CD8-positive, alpha-beta memory T cell (primary cell): ENCODE measurements around the gene CSF3. TPM values are rescaled to one million over a fixed set of nuclear protein-coding genes. Genes with fewer than 3 reads are reported as not detected.

Experiments
- CTCF ChIA-PET: fragments of 350-600 bp; sonication (Branson Sonifier 250); formaldehyde crosslinking; loops from one replicate; lab custom pipeline; 2021; ENCODE audit warnings: antibody characterized with exemption; lab: Charles Lee
- POLR2A ChIA-PET: fragments of 350-600 bp; sonication (Branson Sonifier 250); formaldehyde crosslinking; loops from one replicate; lab custom pipeline; 2021; ENCODE audit warnings: antibody characterized with exemption; lab: Charles Lee
- DNase-seq, 5 donors: peaks; one replicate each; pipeline versions ENCODE4 v3.0.0 to v3.0.0-alpha.2; 2020 to 2022; ENCODE audit warnings: mixed read lengths in 1 of 5
- H3K27ac ChIP-seq: one replicate; pipeline ENCODE4 v1.7.0; 2013; ENCODE audit warnings: low read depth, mild to moderate bottlenecking, low read length, moderate library complexity
- H3K27me3 ChIP-seq: 2 replicates; pipeline ENCODE4 v1.7.0; 2013; ENCODE audit warnings: low read length, mild to moderate bottlenecking; ENCODE audit not compliant: insufficient read depth, poor library complexity, severe bottlenecking
- H3K36me3 ChIP-seq: 2 replicates; pipeline ENCODE4 v1.7.0; 2013; ENCODE audit warnings: mild to moderate bottlenecking, low read length, moderate library complexity; ENCODE audit not compliant: insufficient read depth
- H3K4me1 ChIP-seq: 2 replicates; pipeline ENCODE4 v1.7.0; 2013; ENCODE audit warnings: mild to moderate bottlenecking, low read length, moderate library complexity; ENCODE audit not compliant: insufficient read depth
- H3K4me3 ChIP-seq: 2 replicates; pipeline ENCODE4 v1.7.0; 2013; ENCODE audit warnings: mild to moderate bottlenecking, low read length
- H3K9me3 ChIP-seq: 2 replicates; pipeline ENCODE4 v1.7.0; 2013; ENCODE audit warnings: mild to moderate bottlenecking, low read length
- H3K27ac Mint-ChIP-seq, 8 donors: one replicate each; pipeline ENCODE4 v1.8.0; 2020 to 2021; ENCODE audit warnings: mixed read lengths in 8 of 8, mild to moderate bottlenecking in 6 of 8, inconsistent platforms in 3 of 8, moderate library complexity in 3 of 8
- H3K27me3 Mint-ChIP-seq, 2 donors: one replicate each; pipeline ENCODE4 v1.8.0; 2020 to 2021; ENCODE audit warnings: mixed read lengths in 2 of 2, mild to moderate bottlenecking in 1 of 2, moderate library complexity in 1 of 2
- H3K36me3 Mint-ChIP-seq, 3 donors: one replicate each; pipeline ENCODE4 v1.8.0; 2020 to 2021; ENCODE audit warnings: mixed read lengths in 3 of 3, inconsistent platforms in 1 of 3, mild to moderate bottlenecking in 1 of 3
- H3K4me1 Mint-ChIP-seq, 3 donors: one replicate each; pipeline ENCODE4 v1.8.0; 2020 to 2021; ENCODE audit warnings: mixed read lengths in 3 of 3, inconsistent platforms in 1 of 3, mild to moderate bottlenecking in 1 of 3
- H3K4me3 Mint-ChIP-seq, 7 donors: one replicate each; pipeline ENCODE4 v1.8.0; 2020 to 2021; ENCODE audit warnings: mixed read lengths in 7 of 7, mild to moderate bottlenecking in 6 of 7, moderate library complexity in 4 of 7, inconsistent platforms in 2 of 7
- H3K9me3 Mint-ChIP-seq, 5 donors: one replicate each; pipeline ENCODE4 v1.8.0; 2020 to 2022; ENCODE audit warnings: mixed read lengths in 5 of 5, mild to moderate bottlenecking in 3 of 5, moderate library complexity in 2 of 5, inconsistent platforms in 1 of 5
- polyA plus RNA-seq: library from polyadenylated mRNA; unstranded; fragments of 300-500 nt; fragmentation: Illumina TruSeq; gene quantifications from one replicate; pipeline ENCODE4 v1.2.3, GENCODE V29; 2021
- total RNA-seq, 2 experiments: library from RNA; stranded (reverse); gene quantifications; one replicate each; pipeline ENCODE4 v1.2.3, GENCODE V29; 2021

CSF3 gene
- total and polyA plus RNA-seq, 3 experiments from 2014 or later, result not detected

GRCh38 chr17:39973496-39973895, 41.7 kb upstream of the CSF3 start:
- Mint-ChIP-seq H3K27me3 (peaks cover 13 to 48% of the 10 kb centered on the region in 2 donors), H3K9me3 (no peaks in the 10 kb centered on the region), H3K36me3 (peaks cover 0 to 3% (median 0%) of the 10 kb centered on the region in 3 donors)

GRCh38 chr17:39974433-39974832, 40.8 kb upstream of the CSF3 start:
- H3K4me1 ChIP-seq, result peaks cover 2% of the 10 kb centered on the region
- H3K36me3 ChIP-seq, result no peaks in the 10 kb centered on the region
- Mint-ChIP-seq H3K27ac (peak overlapping the region in 2 of 8 donors; percentile 61 to 64), H3K36me3 (peaks cover 0 to under 1% (median 0%) of the 10 kb centered on the region in 3 donors), H3K4me1 (peaks cover 2 to 3% (median 3%) of the 10 kb centered on the region in 3 donors), H3K4me3 (no peak overlapping the region), H3K9me3 (no peaks in the 10 kb centered on the region), H3K27me3 (peaks cover 16 to 45% of the 10 kb centered on the region in 2 donors)
- CTCF ChIA-PET, result interaction anchor here (1.0 kb wide), 1 partner anchor 266 kb away, joined by 3 read pairs; no protein-coding TSS in a partner anchor
- DNase-seq, result peak in 1 of 5 donors; percentile 17
- POLR2A ChIA-PET, result no interaction called here
- no peaks in the 10 kb centered on the region for H3K27me3 ChIP-seq
- no peak overlapping the region for H3K27ac ChIP-seq
- H3K9me3 ChIP-seq, result no peaks in the 10 kb centered on the region
- H3K4me3 ChIP-seq, result no peak overlapping the region

More at GRCh38 chr17:39973496-39973895, 41.7 kb upstream of the CSF3 start:
- Mint-ChIP-seq H3K27ac (no peak overlapping the region), H3K4me1 (peaks cover 0 to 5% (median 0%) of the 10 kb centered on the region in 3 donors), H3K4me3 (no peak overlapping the region)
- Histone ChIP-seq H3K9me3 (no peaks in the 10 kb centered on the region), H3K27ac (no peak overlapping the region), H3K36me3 (no peaks in the 10 kb centered on the region), H3K27me3 (no peaks in the 10 kb centered on the region), H3K4me3 (no peak overlapping the region), H3K4me1 (no peaks in the 10 kb centered on the region)
- DNase-seq, result no peak
- CTCF ChIA-PET, result interaction anchor here (0.9 to 1.0 kb wide), 2 partner anchors 11 to 265 kb away, joined by 3 read pairs; partner anchors contain the start of gene GSDMA
- POLR2A ChIA-PET, result no interaction called here

- POLR2A ChIA-PET, result no interaction called here
- Histone ChIP-seq H3K27ac (no peak overlapping the region), H3K4me3 (no peak overlapping the region), H3K36me3 (no peaks in the 10 kb centered on the region), H3K9me3 (no peaks in the 10 kb centered on the region), H3K4me1 (peaks cover 9% of the 10 kb centered on the region), H3K27me3 (no peaks in the 10 kb centered on the region)
- no peak overlapping the region for H3K27ac Mint-ChIP-seq
- peaks cover 12 to 36% of the 10 kb centered on the region in 2 donors for H3K27me3 Mint-ChIP-seq
- H3K4me1 Mint-ChIP-seq, result peaks cover 11 to 14% (median 13%) of the 10 kb centered on the region in 3 donors
- no peak overlapping the region for H3K4me3 Mint-ChIP-seq
- CTCF ChIA-PET, result interaction anchor here (0.8 to 2.5 kb wide), 3 partner anchors 18 to 28 kb away, joined by 3 to 10 read pairs (median 3); no protein-coding TSS in a partner anchor
- H3K36me3 Mint-ChIP-seq, result peaks cover 0 to 5% (median 0%) of the 10 kb centered on the region in 3 donors
- peak in 1 of 5 donors; percentile 5 for DNase-seq
- no peaks in the 10 kb centered on the region for H3K9me3 Mint-ChIP-seq
These were observed 39.4 kb upstream of the CSF3 start for GRCh38 chr17:39975801-39976200.

- Mint-ChIP-seq H3K27me3 (peaks cover 8 to 11% of the 10 kb centered on the region in 2 donors), H3K4me1 (peaks cover 31 to 42% (median 41%) of the 10 kb centered on the region in 3 donors), H3K36me3 (peaks cover 0 to 22% (median 0%) of the 10 kb centered on the region in 3 donors), H3K27ac (peak overlapping the region in 3 of 8 donors; percentile 38 to 90 (median 60)), H3K9me3 (no peaks in the 10 kb centered on the region), H3K4me3 (peak overlapping the region in 4 of 7 donors; percentile 28 to 96 (median 82))
- peaks cover under 1% of the 10 kb centered on the region for H3K36me3 ChIP-seq
- H3K9me3 ChIP-seq, result no peaks in the 10 kb centered on the region
- H3K4me3 ChIP-seq, result no peak overlapping the region
- H3K27ac ChIP-seq, result no peak overlapping the region
- peaks cover 28% of the 10 kb centered on the region for H3K4me1 ChIP-seq
- ChIA-PET CTCF (interaction anchor here (1.6 to 3.2 kb wide), 6 partner anchors 10 to 357 kb away, joined by 5 to 54 read pairs (median 8); no protein-coding TSS in a partner anchor), POLR2A (interaction anchor here (1.9 kb wide), 1 partner anchor 20 kb away, joined by 7 read pairs; no protein-coding TSS in a partner anchor)
- H3K27me3 ChIP-seq, result no peaks in the 10 kb centered on the region
- DNase-seq, result no peak
These were observed 36.1 kb upstream of the CSF3 start for GRCh38 chr17:39979016-39979670.

- Mint-ChIP-seq H3K36me3 (peaks cover 0 to 29% (median 0%) of the 10 kb centered on the region in 3 donors), H3K4me3 (peak overlapping the region; percentile 89 to 96 (median 95)), H3K27me3 (peaks cover 8% of the 10 kb centered on the region in 2 donors), H3K4me1 (peaks cover 34 to 46% (median 45%) of the 10 kb centered on the region in 3 donors), H3K9me3 (no peaks in the 10 kb centered on the region), H3K27ac (peak overlapping the region; percentile 90 to 98 (median 95))
- Histone ChIP-seq H3K9me3 (no peaks in the 10 kb centered on the region), H3K4me3 (peak overlapping the region; percentile 86), H3K4me1 (peaks cover 28% of the 10 kb centered on the region), H3K27me3 (no peaks in the 10 kb centered on the region), H3K36me3 (peaks cover 8% of the 10 kb centered on the region), H3K27ac (peak overlapping the region; percentile 85)
- DNase-seq, result peak in 2 of 5 donors; percentile 19 to 50
- ChIA-PET CTCF (interaction anchor here (0.9 to 3.2 kb wide), 22 partner anchors 11 to 359 kb away, joined by 3 to 54 read pairs (median 4); partner anchors contain the start of genes NR1D1 and ZPBP2), POLR2A (interaction anchor here (0.6 to 1.9 kb wide), 13 partner anchors 21 to 518 kb away, joined by 3 to 17 read pairs (median 4); partner anchors contain the start of genes CASC3, CDK12, LRRC3C and ORMDL3)
These were observed 35.3 kb upstream of the CSF3 start for GRCh38 chr17:39979893-39980350.

- peaks cover 28% of the 10 kb centered on the region for H3K4me1 ChIP-seq
- H3K36me3 ChIP-seq, result peaks cover 14% of the 10 kb centered on the region
- POLR2A ChIA-PET, result interaction anchor here (0.6 to 1.9 kb wide), 15 partner anchors 22 to 1467 kb away, joined by 3 to 17 read pairs (median 4); partner anchors contain the start of genes CASC3, CDK12, LRRC3C and ORMDL3
- peak within 1 kb of the TSS; percentile 85 for H3K27ac ChIP-seq
- Mint-ChIP-seq H3K36me3 (peaks cover 4 to 36% (median 5%) of the 10 kb centered on the region in 3 donors), H3K27me3 (peaks cover 5 to 8% of the 10 kb centered on the region in 2 donors), H3K4me3 (peak within 1 kb of the TSS; percentile 89 to 96 (median 95)), H3K27ac (peak within 1 kb of the TSS; percentile 90 to 98 (median 95)), H3K9me3 (no peaks in the 10 kb centered on the region), H3K4me1 (peaks cover 36 to 51% (median 49%) of the 10 kb centered on the region in 3 donors)
- H3K27me3 ChIP-seq, result no peaks in the 10 kb centered on the region
- CTCF ChIA-PET, result interaction anchor here (0.6 to 3.2 kb wide), 33 partner anchors 10 to 362 kb away, joined by 3 to 54 read pairs (median 3); partner anchors contain the start of genes LRRC3C, MIEN1, NR1D1 and ORMDL3
- peak within 1 kb of the TSS; percentile 86 for H3K4me3 ChIP-seq
- H3K9me3 ChIP-seq, result no peaks in the 10 kb centered on the region
- peak; percentile 95 to 99 (median 99) for DNase-seq
These were observed 34.7 kb upstream of the CSF3 start, which contains the start of gene PSMD3 for GRCh38 chr17:39980351-39981206. PSMD3 (plus strand) TSS chr17:39980807; CDS start chr17:39980971, 164 bp downstream.
